Hypothalamus (tissue), 51 donors: ENCODE measurements around the gene UBXN6.

Experiments used
- DNase-seq, 51 donors: peaks; one replicate each; lab custom pipeline; 2025; lab: John Stamatoyannopoulos, UW

UBXN6 gene

GRCh38 chr19:4457654-4458395 lies at the start of gene UBXN6:
UBXN6 (minus strand) TSS chr19:4457794; CDS start chr19:4457697, 97 bp downstream.
- peak; percentile 44 to 97 (median 93) for DNase-seq

GRCh38 chr19:4507150-4507452 lies 49.5 kb upstream of the UBXN6 start:
- no peak for DNase-seq

DNA sequence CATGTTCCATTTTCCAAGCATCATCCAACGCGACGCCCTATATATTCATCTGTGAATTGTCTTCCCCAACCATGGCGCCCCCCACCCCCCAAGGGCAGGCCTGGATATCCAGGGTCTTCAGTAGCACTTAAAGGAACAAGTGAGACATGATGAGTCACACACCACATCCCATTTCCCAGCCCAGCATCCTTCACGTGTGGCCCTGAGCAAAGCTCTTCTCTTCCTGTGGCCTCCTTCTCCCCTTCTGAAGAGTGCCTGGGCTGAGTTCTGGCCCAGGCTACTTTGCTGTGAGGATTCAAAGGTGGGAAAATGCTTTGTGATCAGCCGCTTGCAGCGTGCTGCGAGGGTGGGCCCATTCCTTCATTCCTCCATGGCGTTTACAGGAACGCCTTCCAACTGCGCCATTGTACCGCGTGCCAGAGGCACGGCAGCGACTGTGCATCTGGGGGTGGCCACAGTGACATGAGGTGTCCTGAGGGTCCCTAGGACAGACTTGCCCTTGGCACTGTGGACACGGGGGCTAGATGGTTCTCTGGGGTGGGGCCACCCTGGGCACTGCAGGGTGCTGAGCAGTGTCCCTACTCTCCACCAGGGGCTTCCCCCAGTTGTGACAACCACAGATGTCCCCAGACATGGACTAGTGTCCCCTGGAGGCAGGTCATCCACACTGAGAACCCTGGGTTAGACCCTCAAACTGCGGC lies 49.0 kb upstream of the UBXN6 start:
- no peak for DNase-seq

DNA sequence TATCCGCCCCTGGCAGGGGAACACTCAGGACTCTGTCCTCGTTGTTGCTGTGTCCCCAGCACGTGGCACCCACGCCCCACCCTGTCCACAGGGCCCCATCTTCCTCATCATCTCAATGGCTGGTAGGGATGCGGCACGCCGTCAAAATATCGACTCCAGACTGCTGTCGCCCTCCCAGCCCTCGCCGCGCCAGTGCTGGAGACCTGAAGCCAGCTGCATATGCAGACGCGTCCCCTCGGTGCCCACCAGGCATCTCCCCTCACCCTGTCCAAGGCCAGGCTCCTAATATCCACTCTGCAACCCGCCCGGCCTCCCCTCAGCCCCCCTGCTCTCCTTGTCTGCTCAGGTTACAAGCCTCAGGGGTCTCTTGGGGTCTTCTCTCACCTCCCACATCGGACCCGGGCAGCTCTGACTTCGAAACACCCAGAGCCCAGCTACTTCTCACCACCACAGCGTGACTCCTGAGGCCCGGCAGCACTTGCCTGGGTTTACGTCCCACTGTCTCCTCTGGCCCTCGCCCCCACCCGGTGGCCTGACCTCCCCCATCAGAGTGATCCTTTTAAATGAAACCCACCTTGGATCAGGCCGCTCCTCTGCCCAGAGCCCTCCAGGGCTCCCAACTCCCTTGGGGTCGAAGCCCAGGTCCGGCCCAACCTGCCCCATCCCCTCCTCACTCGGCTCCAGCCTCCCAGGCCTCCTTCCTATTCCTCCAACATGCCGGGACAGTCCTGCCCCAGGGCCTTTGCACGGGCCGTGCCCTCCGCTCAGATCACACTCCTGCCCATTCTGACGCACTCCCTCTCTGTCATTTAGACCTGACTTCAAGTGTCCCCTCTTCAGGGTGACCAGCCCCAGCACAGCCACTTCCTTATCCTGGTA lies 48.2 kb upstream of the UBXN6 start:
- DNase-seq = no peak

DNA sequence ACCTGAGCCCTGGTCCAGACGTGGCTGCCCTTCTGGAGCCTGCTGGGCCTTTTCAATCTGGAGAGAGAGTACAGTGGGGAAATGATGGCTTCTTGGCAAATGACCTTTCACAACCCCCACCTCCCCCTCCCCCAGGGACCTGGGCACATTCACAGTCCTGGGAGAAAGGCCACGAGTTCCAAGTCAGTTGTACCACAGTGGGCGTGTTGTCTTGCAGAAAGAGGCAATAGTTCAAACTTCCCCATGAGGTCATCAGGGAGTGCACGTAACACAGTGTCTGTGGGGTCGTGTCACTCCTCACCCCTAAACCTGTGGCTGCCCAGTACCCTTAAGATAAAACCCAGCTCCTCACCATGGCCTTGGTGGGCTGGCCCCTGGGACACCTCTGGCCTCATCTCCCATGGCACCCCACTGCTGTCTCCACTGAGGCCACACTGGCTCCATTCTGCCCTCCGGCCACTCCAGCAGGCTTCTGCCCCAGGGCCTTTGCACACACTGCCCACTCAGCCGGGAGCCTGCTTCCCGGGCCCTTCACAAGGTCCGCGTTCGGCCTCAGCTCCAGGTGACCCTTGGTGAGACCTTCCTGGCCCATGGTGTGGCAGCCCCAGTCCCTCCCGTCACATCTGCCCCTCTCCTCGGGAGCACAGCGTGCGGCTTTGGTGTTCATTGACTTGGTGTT lies 47.4 kb upstream of the UBXN6 start:
- DNase-seq = no peak

- DNase-seq = peak in 28 of 51 donors; percentile 4 to 74 (median 28)
Measured at GRCh38 chr19:4504297-4504701, 46.7 kb upstream of the UBXN6 start.

DNA sequence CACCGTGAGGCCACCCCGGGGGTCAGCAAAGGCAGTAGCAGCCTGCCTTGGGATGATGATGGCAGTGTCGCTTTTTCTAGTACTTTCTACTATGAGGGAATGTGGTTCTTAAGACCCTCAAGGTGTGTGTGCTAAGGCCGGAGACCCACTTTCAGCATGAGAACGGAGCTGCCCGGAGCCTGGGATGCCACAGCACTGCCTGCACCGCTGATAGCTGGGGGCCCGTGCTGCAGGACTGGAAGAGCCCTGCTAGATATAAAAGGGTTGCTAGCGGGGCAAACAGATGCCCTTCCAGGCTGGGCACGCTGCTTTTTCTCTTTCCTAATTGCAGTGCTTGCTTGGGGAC lies 46.2 kb upstream of the UBXN6 start:
- DNase-seq = no peak

- no peak for DNase-seq
Measured at GRCh38 chr19:4503132-4503824, 45.7 kb upstream of the UBXN6 start.

- DNase-seq = no peak
Measured at GRCh38 chr19:4502282-4503131, 44.9 kb upstream of the UBXN6 start.

GRCh38 chr19:4501691-4502090 lies 44.1 kb upstream of the UBXN6 start:
- no peak for DNase-seq

GRCh38 chr19:4500841-4501591 lies 43.4 kb upstream of the UBXN6 start:
- DNase-seq = no peak

DNA sequence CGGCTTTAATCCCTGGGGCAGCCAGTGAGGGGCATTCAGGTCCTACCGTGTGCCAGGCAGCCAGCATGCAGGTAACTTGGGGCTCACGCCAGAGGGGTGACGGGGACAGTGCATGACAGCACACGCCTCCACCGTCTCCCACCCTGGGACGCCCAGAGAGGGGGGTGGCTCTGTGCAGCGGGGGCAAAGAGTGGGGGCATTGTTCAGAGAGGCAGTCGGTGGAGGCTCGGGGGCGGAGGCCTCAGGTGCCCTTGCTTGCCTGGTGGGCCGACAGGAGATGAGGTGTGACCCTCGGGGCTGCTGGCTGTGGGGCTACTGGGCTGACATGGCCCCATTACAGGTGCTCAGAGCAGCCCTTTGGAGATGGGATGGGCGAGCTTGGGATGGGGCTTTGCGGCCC lies 42.3 kb upstream of the UBXN6 start:
- no peak for DNase-seq

DNA sequence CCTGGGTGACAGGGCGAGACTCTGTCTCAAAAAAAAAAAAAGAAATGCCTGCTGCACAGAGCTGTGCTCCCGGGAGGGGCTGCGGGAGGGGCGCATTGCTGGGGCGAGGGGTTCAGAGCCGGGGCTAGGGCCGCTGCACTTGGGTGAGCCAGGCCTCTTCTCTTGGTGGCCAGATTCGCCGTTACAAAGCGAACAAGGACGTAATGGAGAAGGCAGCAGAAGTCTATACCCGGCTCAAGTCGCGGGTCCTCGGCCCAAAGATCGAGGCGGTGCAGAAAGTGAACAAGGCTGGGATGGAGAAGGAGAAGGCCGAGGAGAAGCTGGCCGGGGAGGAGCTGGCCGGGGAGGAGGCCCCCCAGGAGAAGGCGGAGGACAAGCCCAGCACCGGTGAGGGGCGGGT lies 41.7 kb upstream of the UBXN6 start:
- no peak for DNase-seq

DNA sequence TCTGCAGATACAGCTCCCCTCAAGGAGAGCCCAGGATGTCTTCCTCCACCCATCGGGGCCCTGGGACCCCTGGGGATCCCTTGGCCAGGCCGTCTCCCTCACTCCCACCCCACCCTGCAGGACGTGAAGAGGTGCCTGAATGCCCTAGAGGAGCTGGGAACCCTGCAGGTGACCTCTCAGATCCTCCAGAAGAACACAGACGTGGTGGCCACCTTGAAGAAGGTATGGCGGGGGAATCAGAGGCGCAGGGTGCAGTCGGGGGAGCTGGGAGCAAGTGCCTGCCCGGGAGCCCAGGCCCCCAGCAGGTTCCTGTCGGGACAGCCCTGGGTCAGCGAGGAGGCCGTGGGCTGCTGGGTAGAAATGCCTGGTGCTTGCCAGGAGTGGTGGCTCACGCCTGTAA lies 41.1 kb upstream of the UBXN6 start:
- DNase-seq = no peak

DNA sequence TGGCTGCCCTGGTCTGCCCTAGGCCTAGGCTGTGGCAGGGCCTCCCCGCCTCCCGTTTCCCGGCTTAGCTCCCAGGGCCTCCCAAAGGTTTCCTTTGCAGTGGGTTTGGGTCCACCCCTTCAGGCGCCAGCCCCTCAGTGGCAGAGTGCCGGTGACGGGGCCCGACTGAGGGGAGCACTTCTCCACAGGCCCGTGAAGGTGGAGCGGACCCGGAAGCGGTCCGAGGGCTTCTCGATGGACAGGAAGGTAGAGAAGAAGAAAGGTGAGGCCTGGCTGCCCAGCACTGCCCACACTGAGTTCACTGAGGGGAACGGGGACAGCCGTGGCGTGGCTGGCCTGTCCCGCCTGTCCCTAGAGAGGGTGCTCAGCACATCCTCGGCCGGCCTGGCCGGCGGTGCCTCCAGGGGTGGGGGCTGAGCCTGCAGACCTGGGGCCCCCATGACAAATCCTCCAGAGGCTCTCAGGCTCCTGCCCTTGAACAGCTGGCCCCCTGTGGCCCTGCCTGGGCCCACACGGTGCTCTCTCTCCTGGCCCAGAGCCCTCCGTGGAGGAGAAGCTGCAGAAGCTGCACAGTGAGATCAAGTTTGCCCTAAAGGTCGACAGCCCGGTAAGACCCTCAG lies 40.3 kb upstream of the UBXN6 start:
- DNase-seq = no peak

DNA sequence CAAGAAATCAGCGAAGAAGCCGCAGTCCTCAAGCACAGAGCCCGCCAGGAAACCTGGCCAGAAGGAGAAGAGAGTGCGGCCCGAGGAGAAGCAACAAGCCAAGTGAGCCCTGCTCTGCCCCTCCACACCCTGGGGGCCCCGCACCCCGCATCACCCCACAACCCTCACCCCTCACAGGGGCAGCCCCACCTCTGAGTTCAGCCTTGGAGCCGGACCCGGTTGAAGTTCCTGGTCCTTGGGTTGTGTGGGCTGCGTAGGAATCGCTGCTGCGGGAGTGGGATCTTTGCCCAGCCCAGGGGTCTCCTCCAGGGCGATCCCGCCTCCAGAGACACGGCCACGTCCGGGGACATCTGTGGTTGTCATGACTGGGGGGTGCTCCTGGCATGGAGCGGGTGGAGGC lies 38.7 kb upstream of the UBXN6 start:
- no peak for DNase-seq

GRCh38 chr19:4495471-4495870 lies 37.9 kb upstream of the UBXN6 start:
- DNase-seq = no peak

GRCh38 chr19:4494691-4495064 lies 37.1 kb upstream of the UBXN6 start:
- no peak for DNase-seq
